PFSK-1 (cell line): ENCODE measurements around the gene CLMN.

Experiments
- FOXP2 ChIP-seq: optimal IDR thresholded peaks from 2 replicates; pipeline ENCODE3; 2011; ENCODE audit warnings: borderline replicate concordance, control low read depth, inconsistent platforms; ENCODE audit not compliant: insufficient read depth; ENCODE audit errors: extremely low read length, extremely low read depth
- POLR2AphosphoS5 ChIP-seq: IDR thresholded peaks from 2 replicates; pipeline ENCODE4 v1.6.1; 2012; ENCODE audit warnings: low read depth, mild to moderate bottlenecking, control low read depth, low read length, moderate library complexity
- REST ChIP-seq, 2 experiments: IDR thresholded peaks; 2 replicates each; pipeline versions ENCODE4 v1.6.1 to v1.8.0; 2011 to 2012; ENCODE audit warnings: low read depth in 2 of 2, low read length in 2 of 2, control low read depth in 1 of 2, inconsistent platforms in 1 of 2, mild to moderate bottlenecking in 1 of 2, moderate library complexity in 1 of 2; ENCODE audit not compliant: insufficient read depth in 1 of 2
- SIN3A ChIP-seq: IDR thresholded peaks from 2 replicates; pipeline ENCODE4 v1.6.1; 2012; ENCODE audit warnings: mild to moderate bottlenecking, low read length, moderate library complexity, borderline replicate concordance; ENCODE audit not compliant: insufficient read depth
- TAF1 ChIP-seq: IDR thresholded peaks from 2 replicates; pipeline ENCODE4 v1.6.1; 2012; ENCODE audit warnings: low read length, control low read depth, borderline replicate concordance; ENCODE audit not compliant: insufficient read depth

The CLMN gene

GRCh38 chr14:95233702-95234241 is 85.9 kb downstream of the CLMN start:
- TF ChIP-seq REST (IDR thresholded peaks at IDR 0.05; ENCODE audit: insufficient read depth in 1 of 2, low read depth in 2 of 2, low read length in 2 of 2) = no peak
- no peak for TF ChIP-seq FOXP2
- no peak for TF ChIP-seq SIN3A
- no peak for TF ChIP-seq TAF1
- TF ChIP-seq POLR2AphosphoS5 = no peak

GRCh38 chr14:95232894-95233584 is 86.7 kb downstream of the CLMN start:
- TF ChIP-seq FOXP2 (no peak), SIN3A (no peak), POLR2AphosphoS5 (no peak), TAF1 (no peak), REST (IDR thresholded peaks at IDR 0.05; ENCODE audit: insufficient read depth in 1 of 2, low read depth in 2 of 2, low read length in 2 of 2) (no peak)

- no peak for TF ChIP-seq FOXP2
- no peak for TF ChIP-seq REST (IDR thresholded peaks at IDR 0.05; ENCODE audit: insufficient read depth in 1 of 2, low read depth in 2 of 2, low read length in 2 of 2)
- no peak for TF ChIP-seq TAF1
- TF ChIP-seq SIN3A = no peak
- no peak for TF ChIP-seq POLR2AphosphoS5
These were observed 87.6 kb downstream of the CLMN start for GRCh38 chr14:95231966-95232633.

GRCh38 chr14:95229749-95230148 is 90.0 kb downstream of the CLMN start:
- TF ChIP-seq POLR2AphosphoS5 (no peak), SIN3A (no peak), TAF1 (no peak), REST (IDR thresholded peaks at IDR 0.05; ENCODE audit: insufficient read depth in 1 of 2, low read depth in 2 of 2, low read length in 2 of 2) (no peak), FOXP2 (no peak)
